ENCODE measurements around the gene KLHDC10.
"Not testable (repeated sequence)": the region's sequence is repeated elsewhere in the genome, so short reads cannot be mapped to it uniquely, and the experiment has no call there.

Gene KLHDC10, protein sequence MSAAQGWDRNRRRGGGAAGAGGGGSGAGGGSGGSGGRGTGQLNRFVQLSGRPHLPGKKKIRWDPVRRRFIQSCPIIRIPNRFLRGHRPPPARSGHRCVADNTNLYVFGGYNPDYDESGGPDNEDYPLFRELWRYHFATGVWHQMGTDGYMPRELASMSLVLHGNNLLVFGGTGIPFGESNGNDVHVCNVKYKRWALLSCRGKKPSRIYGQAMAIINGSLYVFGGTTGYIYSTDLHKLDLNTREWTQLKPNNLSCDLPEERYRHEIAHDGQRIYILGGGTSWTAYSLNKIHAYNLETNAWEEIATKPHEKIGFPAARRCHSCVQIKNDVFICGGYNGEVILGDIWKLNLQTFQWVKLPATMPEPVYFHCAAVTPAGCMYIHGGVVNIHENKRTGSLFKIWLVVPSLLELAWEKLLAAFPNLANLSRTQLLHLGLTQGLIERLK

DNA sequence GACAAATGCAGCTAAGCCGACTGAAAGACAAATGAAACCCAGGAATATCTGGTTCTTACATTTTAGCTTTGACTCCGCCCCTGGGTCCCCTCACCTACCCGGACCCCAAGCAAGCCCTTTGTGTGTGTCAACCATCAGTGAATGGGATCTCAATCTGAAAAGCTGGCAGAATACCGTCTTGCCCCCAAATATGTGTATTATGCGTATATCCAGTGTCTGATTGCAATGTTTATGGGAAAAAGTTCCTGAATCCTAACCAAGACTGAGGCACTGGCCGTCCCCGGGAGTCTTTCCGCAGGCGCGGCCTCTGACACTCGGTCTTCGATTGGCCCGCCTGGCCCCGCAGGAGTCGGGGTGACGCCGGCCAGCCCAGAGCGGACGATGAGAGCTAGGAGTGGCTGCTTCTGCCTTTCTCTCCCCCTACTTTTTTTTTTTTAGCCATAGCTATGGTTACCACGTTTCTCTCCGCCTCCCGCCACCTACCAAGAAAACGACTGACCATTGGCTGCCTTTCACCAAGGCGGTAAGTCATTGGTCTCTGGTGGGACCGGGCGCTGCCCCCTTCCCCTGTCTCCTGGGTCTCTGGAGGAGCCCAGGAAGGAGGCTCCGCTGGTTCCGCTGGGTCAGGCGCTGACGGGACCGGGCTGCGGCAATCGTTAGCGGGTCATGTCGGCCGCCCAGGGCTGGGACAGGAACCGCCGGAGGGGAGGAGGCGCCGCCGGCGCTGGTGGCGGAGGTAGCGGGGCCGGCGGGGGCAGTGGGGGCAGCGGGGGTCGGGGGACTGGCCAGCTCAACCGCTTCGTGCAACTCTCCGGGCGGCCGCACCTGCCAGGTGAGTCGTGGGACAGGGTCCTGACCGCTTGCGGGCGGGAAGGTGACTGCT, at the start of gene KLHDC10:
KLHDC10 (plus strand) TSS at position 557 of the 883 bp plus-strand sequence; CDS start at position 667, 110 bp downstream.
- DNase-seq (ENCODE audit: low spot score) = peak; percentile 98

DNA sequence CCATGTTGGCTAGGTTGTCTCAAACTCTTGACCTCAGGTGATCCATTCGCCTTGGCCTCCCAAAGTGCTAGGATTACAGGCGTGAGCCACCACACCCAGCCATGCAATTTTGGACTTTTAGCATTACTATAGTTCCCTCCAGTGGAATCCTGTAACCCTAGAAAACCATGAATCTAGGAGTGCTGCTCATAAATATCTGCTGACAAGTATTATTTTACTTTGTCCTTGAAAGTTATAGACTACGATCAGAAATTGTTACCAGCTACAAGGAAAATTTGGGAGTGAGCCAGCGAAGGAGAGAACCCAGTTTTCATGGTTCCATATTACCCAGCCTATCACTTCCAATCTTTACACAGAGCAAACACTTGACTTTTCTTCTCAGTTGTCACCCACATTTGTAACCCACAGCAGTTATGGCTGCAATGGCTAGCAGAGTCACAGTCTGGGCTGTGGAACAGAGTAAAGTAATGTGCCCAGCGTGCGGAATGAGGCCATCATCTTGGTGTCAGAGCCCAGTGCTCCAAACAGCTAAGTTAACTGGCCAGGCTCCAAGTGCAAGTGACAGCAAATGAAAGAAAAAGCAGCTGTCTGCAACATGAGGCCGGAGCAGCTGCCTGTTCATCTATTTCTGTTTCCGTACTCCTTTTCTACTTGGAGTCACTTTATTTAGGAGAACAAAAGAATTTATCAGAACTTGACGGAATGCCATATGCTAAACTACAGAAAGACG, 49.1 kb upstream of the KLHDC10 start:
- no peak for DNase-seq (ENCODE audit: low spot score)

DNA sequence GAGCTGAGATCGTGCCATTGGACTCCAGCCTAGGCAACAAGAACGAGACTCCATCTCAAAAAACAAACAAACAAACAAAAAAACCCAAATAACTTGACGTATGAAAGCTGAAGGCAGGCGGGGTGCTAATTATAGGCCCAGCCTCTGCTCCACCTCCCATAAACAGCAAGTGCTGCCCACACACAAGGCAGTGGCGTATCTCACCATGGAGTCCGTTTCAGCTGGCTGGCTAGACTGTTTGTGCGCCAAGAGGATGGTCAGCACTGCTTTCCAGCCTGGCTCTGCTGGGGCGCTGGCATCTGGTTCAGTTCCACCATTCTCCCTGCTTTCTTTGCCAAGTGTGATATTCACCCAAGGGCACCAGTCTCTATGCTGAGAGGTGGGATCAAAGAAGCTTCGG, 48.2 kb upstream of the KLHDC10 start:
- DNase-seq (ENCODE audit: low spot score) = no peak

GRCh38 chr7:130022623-130023175, 47.6 kb upstream of the KLHDC10 start:
- no peak for DNase-seq (ENCODE audit: low spot score)

DNA sequence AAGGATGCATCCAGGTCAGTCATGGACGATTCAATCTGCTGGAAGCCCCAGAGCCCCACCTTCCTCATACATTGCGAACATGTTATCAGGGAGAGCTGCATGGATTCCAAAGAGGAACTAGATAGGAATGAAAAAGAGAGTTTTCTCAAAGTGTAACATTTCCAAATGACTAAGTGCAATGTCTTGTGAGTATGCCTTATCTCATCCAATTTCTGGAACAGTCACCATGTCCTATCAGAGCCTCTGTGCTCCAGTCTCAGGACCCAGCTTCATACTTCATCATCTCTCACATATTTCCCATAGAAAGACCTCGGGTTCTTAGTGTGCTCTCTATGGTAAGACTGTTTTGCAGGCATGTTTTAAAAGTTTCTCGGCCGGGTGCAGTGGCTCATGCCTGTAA, 45.9 kb upstream of the KLHDC10 start:
- no peak for DNase-seq (ENCODE audit: low spot score)

DNA sequence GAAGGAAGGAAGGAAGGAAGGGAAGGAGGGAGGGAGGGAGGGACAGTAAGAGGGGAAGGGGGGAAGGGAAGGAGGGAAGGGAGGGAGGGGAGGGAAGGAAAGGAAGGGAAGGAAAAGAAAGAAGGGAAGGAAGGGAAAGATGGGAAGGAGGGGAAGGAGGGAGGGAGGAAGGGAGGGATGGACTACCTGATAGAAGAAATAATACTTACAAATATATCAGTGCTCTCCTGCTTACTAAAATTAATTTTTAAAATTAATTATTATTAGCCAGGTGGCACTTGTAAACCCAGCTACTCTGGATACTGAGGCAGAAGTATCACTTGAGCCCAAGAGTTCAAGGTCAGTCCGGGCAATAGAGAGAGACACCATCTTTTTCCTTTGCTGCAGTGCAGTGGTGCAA, 37.6 kb upstream of the KLHDC10 start:
- no peak for DNase-seq (ENCODE audit: low spot score)

DNA sequence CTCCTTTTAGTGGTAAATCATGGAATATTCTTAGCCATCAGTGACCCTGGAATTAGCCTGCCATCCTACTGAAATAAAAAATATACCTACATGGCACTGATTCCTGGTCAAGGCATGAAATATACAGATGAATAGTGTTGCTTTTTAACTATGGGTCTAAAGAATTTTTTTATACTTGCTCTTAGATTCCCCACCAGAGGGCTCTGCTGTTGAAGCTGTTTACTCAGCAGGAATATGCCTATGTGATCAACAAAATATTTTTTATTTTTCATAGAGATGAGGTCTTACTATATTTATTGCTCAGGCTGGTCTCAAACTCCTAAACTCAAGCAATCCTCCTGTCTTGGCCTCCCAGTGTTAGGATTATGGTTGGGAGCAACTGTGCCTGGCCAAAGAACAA, 32.6 kb upstream of the KLHDC10 start:
- no peak for DNase-seq (ENCODE audit: low spot score)

GRCh38 chr7:130040576-130040975, 29.8 kb upstream of the KLHDC10 start:
- no peak for DNase-seq (ENCODE audit: low spot score)

DNA sequence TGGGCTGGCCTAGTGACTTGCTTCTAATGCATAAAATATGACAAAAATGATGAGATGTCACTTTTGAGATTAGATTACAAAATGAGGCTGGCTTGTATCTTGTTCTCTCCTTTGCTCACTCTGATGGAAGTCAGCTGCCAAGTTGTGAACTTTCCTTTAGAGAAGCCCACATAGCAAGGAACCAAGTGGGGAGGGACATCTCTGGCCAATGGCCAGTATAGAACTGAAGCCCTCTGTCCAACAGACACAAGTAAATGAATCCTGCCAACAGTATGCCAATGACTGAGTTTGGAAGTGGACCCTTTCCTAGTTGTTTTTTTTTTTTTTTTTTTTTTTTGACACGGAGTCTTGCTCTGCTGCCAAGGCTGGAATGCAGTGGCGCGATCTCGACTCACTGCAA, 22.5 kb upstream of the KLHDC10 start:
- DNase-seq (ENCODE audit: low spot score) = no peak

- DNase-seq (ENCODE audit: low spot score) = no peak
These were observed 21.4 kb upstream of the KLHDC10 start for GRCh38 chr7:130048906-130049305.

DNA sequence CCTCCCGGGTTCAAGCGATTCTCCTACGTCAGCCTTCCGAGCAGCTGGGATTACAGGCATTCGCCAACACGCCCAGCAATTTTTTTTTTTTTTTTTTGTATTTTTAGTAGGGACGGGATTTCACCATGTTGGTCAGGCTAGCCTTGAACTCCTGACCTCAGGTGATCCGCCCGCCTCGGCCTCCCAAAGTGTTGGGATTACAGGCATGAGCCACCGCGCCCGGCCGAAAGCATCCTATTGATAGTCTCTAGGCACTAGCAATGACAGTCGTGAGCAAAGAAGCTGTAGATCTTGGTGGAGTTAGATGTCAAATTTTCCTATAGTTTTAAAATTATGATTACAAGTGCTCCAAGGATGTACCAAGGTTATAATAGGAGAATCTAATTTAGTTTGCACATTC, 18.1 kb upstream of the KLHDC10 start:
- not testable (repeated sequence) for DNase-seq (ENCODE audit: low spot score)

DNA sequence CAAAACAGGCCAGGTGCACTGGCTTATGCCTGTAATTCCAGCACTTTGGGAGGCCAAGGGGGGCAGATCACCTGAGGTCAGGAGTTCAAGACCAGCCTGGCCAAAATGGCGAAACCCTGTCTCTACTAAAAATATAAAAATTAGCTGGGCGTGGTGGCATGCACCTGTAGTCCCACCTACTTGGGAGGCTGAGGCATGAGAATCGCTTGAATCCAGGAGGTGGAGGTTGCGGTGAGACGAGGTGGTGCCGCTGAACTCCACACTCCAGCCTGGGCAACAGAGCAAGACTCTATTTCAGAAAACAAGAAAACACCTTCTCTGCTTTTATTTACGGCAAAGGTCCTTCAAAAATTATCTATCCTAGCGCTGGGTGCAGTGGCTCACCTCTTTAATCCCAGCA, 15.1 kb upstream of the KLHDC10 start:
- not testable (repeated sequence) for DNase-seq (ENCODE audit: low spot score)

DNA sequence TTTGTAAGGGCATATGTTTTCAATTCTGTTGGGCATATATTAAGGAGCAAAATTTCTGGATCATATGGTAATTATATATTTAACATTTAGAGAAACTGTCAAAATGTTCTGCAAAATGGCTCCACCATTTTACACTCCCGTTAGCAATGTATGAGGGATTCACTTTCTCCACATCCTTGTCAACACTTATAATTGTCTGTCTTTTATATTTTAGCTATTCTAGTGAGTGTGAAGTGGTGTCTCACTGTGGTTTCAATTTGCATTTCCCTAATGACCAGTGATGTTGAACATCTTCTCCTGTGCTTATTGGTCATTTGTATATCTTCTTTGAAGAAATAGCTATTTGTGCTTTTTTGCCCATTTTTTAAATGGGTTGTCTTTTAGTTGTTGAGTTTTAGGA, 8.1 kb upstream of the KLHDC10 start:
- DNase-seq (ENCODE audit: low spot score) = no peak

DNA sequence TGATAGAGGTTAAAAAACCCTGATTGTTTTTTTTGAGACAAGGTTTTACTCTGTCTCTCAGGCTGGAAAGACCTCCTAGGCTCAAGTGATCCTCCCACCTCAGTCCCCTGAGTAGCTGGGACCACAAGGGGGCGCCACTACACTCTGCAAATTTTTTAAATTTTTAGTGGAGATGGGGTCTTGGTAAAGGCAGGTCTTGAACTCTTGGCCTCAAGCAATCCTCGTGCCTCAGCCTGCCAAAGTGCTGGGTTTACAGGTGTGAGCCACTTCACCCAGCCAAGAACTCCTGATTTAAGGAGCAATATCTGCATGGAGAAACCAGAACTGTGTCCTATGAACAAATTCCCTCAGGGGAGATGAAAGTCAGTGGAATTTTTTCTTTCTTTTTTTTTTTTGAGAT, 7.3 kb upstream of the KLHDC10 start:
- peak; percentile 70 for DNase-seq (ENCODE audit: low spot score)

DNA sequence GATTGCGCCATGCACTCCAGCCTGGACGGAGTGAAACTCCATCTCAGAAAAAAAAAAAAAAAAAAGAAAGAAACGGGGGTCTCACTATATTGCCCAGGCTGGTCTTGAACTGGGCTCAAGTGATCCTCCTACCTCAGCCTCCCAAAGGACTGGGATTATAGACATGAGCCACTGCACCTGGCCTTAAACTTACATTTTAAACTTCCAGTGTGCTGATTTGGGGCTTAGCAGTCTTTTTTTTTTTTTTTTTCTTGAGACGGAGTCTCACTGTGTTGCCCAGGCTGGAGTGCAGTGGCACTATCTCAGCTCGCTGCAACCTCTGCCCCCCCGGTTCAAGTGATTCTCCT, 5.8 kb upstream of the KLHDC10 start:
- not testable (repeated sequence) for DNase-seq (ENCODE audit: low spot score)

DNA sequence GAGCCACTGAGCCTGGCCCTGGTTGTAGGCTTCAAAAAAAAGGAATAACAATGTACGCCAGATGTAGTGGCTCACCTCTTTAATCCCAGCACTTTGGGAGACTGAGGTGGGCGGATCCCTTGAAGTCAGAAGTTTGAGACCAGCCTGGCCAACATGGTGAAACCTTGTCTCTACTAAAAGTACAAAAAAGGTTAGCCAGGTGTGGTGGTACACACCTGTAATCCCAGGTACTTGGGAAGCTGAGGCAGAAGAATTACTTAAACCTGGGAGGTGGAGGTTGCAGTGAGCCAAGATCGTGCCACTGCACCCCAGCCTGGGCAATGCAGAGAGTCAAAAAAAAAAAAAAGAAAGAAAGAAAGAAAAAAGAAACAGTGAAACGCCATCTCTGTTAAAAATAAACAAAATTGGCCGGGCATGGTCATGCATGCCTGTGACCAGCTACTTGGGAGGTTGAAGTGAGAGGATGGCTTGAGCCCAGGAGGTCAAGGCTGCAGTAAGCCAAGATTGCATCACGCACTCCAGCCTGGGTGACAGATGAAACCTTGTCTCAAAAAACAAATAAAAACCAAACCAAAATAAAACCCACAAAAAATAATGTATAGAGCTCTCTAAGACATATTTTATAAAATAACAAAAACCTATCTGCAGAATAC, 4.7 kb upstream of the KLHDC10 start:
- no peak for DNase-seq (ENCODE audit: low spot score)

- DNase-seq (ENCODE audit: low spot score) = no peak
These were observed 956 bp upstream of the KLHDC10 start for GRCh38 chr7:130069179-130069977.

- peak; percentile 24 for DNase-seq (ENCODE audit: low spot score)
These were observed 708 bp downstream of the KLHDC10 start for GRCh38 chr7:130070861-130071622.

- peak; percentile 85 for DNase-seq (ENCODE audit: low spot score)
These were observed 1.6 kb downstream of the KLHDC10 start for GRCh38 chr7:130071701-130072622.
